Activated CD8-positive, alpha-beta memory T cell treated with anti-CD3 and anti-CD28 coated beads, Interleukin-2, amount 50 U/mL, for 48 hours (primary cell): ENCODE data around the gene PTPRE.

Source experiments
- DNase-seq: peaks from one replicate; pipeline ENCODE4 v3.0.0-alpha.2; 2020

PTPRE gene

GRCh38 chr10:127906548-127907377 lies at the start of gene PTPRE:
Gene PTPRE, plus strand, starts transcription at chr10:127907103. Its CDS starts 133,779 bp downstream, at chr10:128040882.
- peak; percentile 88 for DNase-seq

- DNase-seq, result no peak
These were observed 46.3 kb upstream of the PTPRE start for GRCh38 chr10:127860592-127860991.

- DNase-seq, result no peak
These were observed 43.6 kb upstream of the PTPRE start for GRCh38 chr10:127863231-127863825.

GRCh38 chr10:127866276-127867013 lies 40.5 kb upstream of the PTPRE start:
- no peak for DNase-seq

- no peak for DNase-seq
These were observed 39.1 kb upstream of the PTPRE start for GRCh38 chr10:127867805-127868204.

GRCh38 chr10:127869329-127869728 lies 37.6 kb upstream of the PTPRE start:
- no peak for DNase-seq

GRCh38 chr10:127871631-127872010 lies 35.3 kb upstream of the PTPRE start:
- DNase-seq, result no peak

- DNase-seq, result no peak
These were observed 34.7 kb upstream of the PTPRE start for GRCh38 chr10:127872011-127872761.

GRCh38 chr10:127872871-127873600 lies 33.9 kb upstream of the PTPRE start:
- no peak for DNase-seq

- no peak for DNase-seq
These were observed 32.9 kb upstream of the PTPRE start for GRCh38 chr10:127873901-127874470.

GRCh38 chr10:127874671-127875448 lies 32.0 kb upstream of the PTPRE start:
- DNase-seq, result no peak

- no peak for DNase-seq
These were observed 31.5 kb upstream of the PTPRE start for GRCh38 chr10:127875449-127875765.

- DNase-seq, result no peak
These were observed 31.0 kb upstream of the PTPRE start for GRCh38 chr10:127875916-127876315.

- no peak for DNase-seq
These were observed 29.8 kb upstream of the PTPRE start for GRCh38 chr10:127877116-127877515.

GRCh38 chr10:127877699-127878098 lies 29.2 kb upstream of the PTPRE start:
- DNase-seq, result no peak

GRCh38 chr10:127878475-127879055 lies 28.3 kb upstream of the PTPRE start:
- DNase-seq, result no peak

GRCh38 chr10:127880557-127880956 lies 26.3 kb upstream of the PTPRE start:
- DNase-seq, result no peak

GRCh38 chr10:127881262-127881661 lies 25.6 kb upstream of the PTPRE start:
- DNase-seq, result no peak

- DNase-seq, result no peak
These were observed 24.5 kb upstream of the PTPRE start for GRCh38 chr10:127882391-127882790.

GRCh38 chr10:127882801-127883459 lies 24.0 kb upstream of the PTPRE start:
- no peak for DNase-seq
